Measurements from ENCODE around the gene RAD50.
A peak's percentile ranks its signal among the peaks of the same experiment; 100 is the strongest.

The RAD50 gene

GRCh38 chr5:132661231-132662003 is 104.6 kb downstream of the RAD50 start:
- TF ChIP-seq, protein P1, sequence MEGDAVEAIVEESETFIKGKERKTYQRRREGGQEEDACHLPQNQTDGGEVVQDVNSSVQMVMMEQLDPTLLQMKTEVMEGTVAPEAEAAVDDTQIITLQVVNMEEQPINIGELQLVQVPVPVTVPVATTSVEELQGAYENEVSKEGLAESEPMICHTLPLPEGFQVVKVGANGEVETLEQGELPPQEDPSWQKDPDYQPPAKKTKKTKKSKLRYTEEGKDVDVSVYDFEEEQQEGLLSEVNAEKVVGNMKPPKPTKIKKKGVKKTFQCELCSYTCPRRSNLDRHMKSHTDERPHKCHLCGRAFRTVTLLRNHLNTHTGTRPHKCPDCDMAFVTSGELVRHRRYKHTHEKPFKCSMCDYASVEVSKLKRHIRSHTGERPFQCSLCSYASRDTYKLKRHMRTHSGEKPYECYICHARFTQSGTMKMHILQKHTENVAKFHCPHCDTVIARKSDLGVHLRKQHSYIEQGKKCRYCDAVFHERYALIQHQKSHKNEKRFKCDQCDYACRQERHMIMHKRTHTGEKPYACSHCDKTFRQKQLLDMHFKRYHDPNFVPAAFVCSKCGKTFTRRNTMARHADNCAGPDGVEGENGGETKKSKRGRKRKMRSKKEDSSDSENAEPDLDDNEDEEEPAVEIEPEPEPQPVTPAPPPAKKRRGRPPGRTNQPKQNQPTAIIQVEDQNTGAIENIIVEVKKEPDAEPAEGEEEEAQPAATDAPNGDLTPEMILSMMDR (IDR thresholded peaks at IDR 0.05; ENCODE audit: low read depth, low read length) = no peak
- Histone ChIP-seq H3K36me3 (no peaks in the 10 kb centered on the region), H3K4me3 (ENCODE audit: low read depth, low read length) (no peak overlapping the region), H3K27me3 (no peaks in the 10 kb centered on the region), H3K4me1 (peaks cover 2% of the 10 kb centered on the region; the same call in 1 of the 2 replicates), H3K9me3 (no peaks in the 10 kb centered on the region)
- no peak for DNase-seq

DNA sequence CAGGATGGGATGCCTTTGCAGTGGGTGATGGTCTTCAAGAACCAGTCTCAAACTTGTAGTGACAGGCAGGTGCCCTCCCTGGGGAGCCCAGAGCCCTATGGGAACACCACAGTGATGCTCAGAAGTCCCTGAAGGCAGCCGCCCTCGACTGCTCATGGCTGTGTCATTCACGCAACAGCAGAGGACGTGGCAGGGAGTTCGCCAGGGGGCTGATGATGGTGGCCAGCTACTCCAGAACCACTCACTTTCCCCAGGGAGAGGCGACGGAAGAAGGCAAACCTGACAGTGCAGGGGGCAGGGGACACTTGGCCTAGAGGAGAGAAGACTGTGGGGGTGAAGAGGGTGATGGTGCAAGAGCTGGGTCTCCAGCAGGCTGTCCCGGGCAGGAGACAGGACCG is 105.2 kb downstream of the RAD50 start:
- Histone ChIP-seq H3K36me3 (no peaks in the 10 kb centered on the region), H3K4me3 (ENCODE audit: low read depth, low read length) (no peak overlapping the region), H3K27me3 (no peaks in the 10 kb centered on the region), H3K4me1 (peaks cover 2% of the 10 kb centered on the region; the same call in 1 of the 2 replicates), H3K9me3 (no peaks in the 10 kb centered on the region)
- DNase-seq = no peak
- TF ChIP-seq, protein P1 (IDR thresholded peaks at IDR 0.05; ENCODE audit: low read depth, low read length) = no peak

GRCh38 chr5:132662925-132663770 is 106.4 kb downstream of the RAD50 start:
- no peaks in the 10 kb centered on the region for H3K36me3 ChIP-seq
- H3K27me3 ChIP-seq = no peaks in the 10 kb centered on the region
- peak; percentile 56 for DNase-seq
- H3K9me3 ChIP-seq = no peaks in the 10 kb centered on the region
- peaks cover 2% of the 10 kb centered on the region; the same call in 1 of the 2 replicates for H3K4me1 ChIP-seq
- TF ChIP-seq, protein P1 (IDR thresholded peaks at IDR 0.05; ENCODE audit: low read depth, low read length) = no peak; the same call in 1 of the 2 replicates
- no peak overlapping the region for H3K4me3 ChIP-seq (ENCODE audit: low read depth, low read length)

GRCh38 chr5:132663771-132664695 is 107.3 kb downstream of the RAD50 start:
- no peak overlapping the region for H3K4me3 ChIP-seq (ENCODE audit: low read depth, low read length)
- H3K9me3 ChIP-seq = no peaks in the 10 kb centered on the region
- peaks cover 2% of the 10 kb centered on the region; the same call in 1 of the 2 replicates for H3K4me1 ChIP-seq
- H3K36me3 ChIP-seq = no peaks in the 10 kb centered on the region
- no peak for DNase-seq
- TF ChIP-seq, protein P1 (IDR thresholded peaks at IDR 0.05; ENCODE audit: low read depth, low read length) = no peak
- H3K27me3 ChIP-seq = no peaks in the 10 kb centered on the region

DNA sequence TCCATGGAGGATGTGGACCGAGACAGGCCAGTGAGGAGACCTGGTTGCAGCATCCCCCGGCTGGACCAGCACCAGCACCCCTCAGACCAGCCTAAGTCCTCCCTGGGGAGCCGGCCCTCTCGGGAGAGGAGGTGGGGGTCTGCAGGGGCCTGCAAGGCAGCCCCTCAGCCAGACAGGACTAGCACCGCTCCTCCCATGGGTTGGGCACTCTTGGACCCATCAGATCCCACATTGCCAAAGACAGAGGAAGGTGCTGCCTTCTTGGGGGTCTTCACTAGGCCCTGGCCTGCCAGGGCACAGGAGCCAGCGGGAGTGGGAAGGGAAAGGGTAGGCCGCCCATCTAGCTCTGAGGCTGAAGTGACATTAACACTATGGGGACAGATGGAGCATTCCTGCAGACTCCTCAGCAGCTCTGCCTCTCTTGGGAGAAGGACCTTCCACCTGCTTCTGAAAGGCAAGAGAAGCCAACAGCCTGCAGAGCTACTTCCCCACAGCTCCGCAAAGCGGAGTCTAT is 108.0 kb downstream of the RAD50 start:
- Histone ChIP-seq H3K4me3 (ENCODE audit: low read depth, low read length) (no peak overlapping the region), H3K36me3 (no peaks in the 10 kb centered on the region), H3K4me1 (peaks cover 2% of the 10 kb centered on the region; the same call in 1 of the 2 replicates), H3K27me3 (no peaks in the 10 kb centered on the region), H3K9me3 (no peaks in the 10 kb centered on the region)
- TF ChIP-seq, protein P1 (IDR thresholded peaks at IDR 0.05; ENCODE audit: low read depth, low read length) = no peak
- DNase-seq = no peak

All from BE2C (cell line).